Kidney (tissue), 14 donors: Measurements from ENCODE around the gene PDCD5. TPM values are rescaled to one million over a fixed set of nuclear protein-coding genes. Genes with fewer than 3 reads are reported as not detected.
A peak's percentile ranks its signal among the peaks of the same experiment; 100 is the strongest.

Experiments used
- DNase-seq, 5 donors: peaks; one replicate each; pipeline ENCODE4 v3.0.0-alpha.2; 2013 to 2020
- FAIRE-seq: peaks from 2 replicates; lab custom pipeline; 2012; peaks lifted over from hg19 to GRCh38; lab: Jason Lieb, UNC
- H3K27ac ChIP-seq, 2 donors: one replicate each; pipeline ENCODE4 v1.7.0; 2013; ENCODE audit warnings: low read depth in 2 of 2, low read length in 2 of 2, inconsistent platforms in 1 of 2
- H3K27me3 ChIP-seq: one replicate; pipeline ENCODE4 v1.7.1; 2013; ENCODE audit warnings: low read length, inconsistent platforms; ENCODE audit not compliant: control insufficient read depth, insufficient read depth
- H3K36me3 ChIP-seq, 3 donors: one replicate each; pipeline versions ENCODE4 v1.7.0 to v1.7.1; 2013; ENCODE audit warnings: low read length in 3 of 3, control low read depth in 1 of 3, inconsistent platforms in 1 of 3; ENCODE audit not compliant: insufficient read depth in 3 of 3, control insufficient read depth in 2 of 3
- H3K4me1 ChIP-seq, 3 donors: one replicate each; pipeline versions ENCODE4 v1.7.0 to v1.7.1; 2013; ENCODE audit warnings: low read length in 3 of 3, inconsistent platforms in 1 of 3, low read depth in 1 of 3; ENCODE audit not compliant: control insufficient read depth in 2 of 3, insufficient read depth in 2 of 3
- H3K4me3 ChIP-seq, 3 donors: one replicate each; pipeline versions ENCODE4 v1.7.0 to v1.8.1; 2013; ENCODE audit warnings: low read length in 3 of 3, control low read depth in 1 of 3, inconsistent platforms in 1 of 3
- H3K9ac ChIP-seq, 3 donors: one replicate each; pipeline versions ENCODE4 v1.7.0 to v1.7.1; 2013; ENCODE audit warnings: low read length in 3 of 3, control low read depth in 1 of 3, inconsistent platforms in 1 of 3
- H3K9me3 ChIP-seq, 3 donors: one replicate each; pipeline versions ENCODE4 v1.7.0 to v1.7.1; 2013; ENCODE audit warnings: low read length in 3 of 3, control low read depth in 1 of 3, inconsistent platforms in 1 of 3; ENCODE audit not compliant: control insufficient read depth in 2 of 3, insufficient read depth in 1 of 3
- CTCF ChIP-seq: IDR thresholded peaks from 3 replicates; pipeline ENCODE4 v1.5.1; 2012; ENCODE audit warnings: mild to moderate bottlenecking, moderate library complexity, borderline replicate concordance; ENCODE audit not compliant: insufficient read depth; ENCODE audit errors: extremely low read depth
- intact Hi-C: fragments of 100-400 bp; cut with DNase I; formaldehyde crosslinking; loops from one replicate; pipeline ENCODE4 v1.11.1; 2022
- polyA plus RNA-seq: library from polyadenylated mRNA; stranded (reverse); fragments of 350-450 nt; fragmentation: Illumina TruSeq; extraction: RNeasy Lipid Tissue Mini Kit (QIAGEN cat#74804); gene quantifications from one replicate; pipeline ENCODE4 v1.2.3, GENCODE V29; 2014; ENCODE audit warnings: low read depth, low replicate concordance; ENCODE audit not compliant: insufficient read depth
- total RNA-seq: library from RNA; stranded (reverse); fragmentation: NEBNext Ultra II Directional; extraction: Animal tissue kit (Norgen Biotek cat#: 25700); gene quantifications from one replicate; pipeline ENCODE4 v1.2.1, GENCODE V29; 2021
- donor health status: control.
- donor health status: control.
- donor health status: control.
- donor health status: control.
- donor health status: control.
- donor health status: DM: yes; HTN: yes; CAD: no.
- donor health status: Normal renal cell carcinoma (clear cell type).

The PDCD5 gene
- total and polyA plus RNA-seq, 2 donors from 2014 or later, result 62.6 to 116 TPM

DNA sequence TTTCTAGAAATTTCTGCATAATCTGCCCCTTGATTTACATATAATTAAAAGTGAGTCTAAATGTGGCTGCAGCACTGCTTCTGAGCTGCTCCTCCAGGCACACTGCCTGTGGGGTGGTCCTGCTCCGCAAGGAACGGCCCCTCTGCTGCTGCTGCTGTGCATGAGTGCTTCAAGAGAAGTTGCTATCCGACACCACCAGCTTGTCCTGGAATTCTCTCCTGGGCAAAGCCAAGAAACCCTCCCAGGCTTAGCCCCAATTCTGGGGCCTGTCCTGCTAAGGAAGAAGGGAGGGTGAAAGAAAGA lies 7.5 kb upstream of the PDCD5 start:
- intact Hi-C loops, result no loop called here
- DNase-seq, result no peak

DNA sequence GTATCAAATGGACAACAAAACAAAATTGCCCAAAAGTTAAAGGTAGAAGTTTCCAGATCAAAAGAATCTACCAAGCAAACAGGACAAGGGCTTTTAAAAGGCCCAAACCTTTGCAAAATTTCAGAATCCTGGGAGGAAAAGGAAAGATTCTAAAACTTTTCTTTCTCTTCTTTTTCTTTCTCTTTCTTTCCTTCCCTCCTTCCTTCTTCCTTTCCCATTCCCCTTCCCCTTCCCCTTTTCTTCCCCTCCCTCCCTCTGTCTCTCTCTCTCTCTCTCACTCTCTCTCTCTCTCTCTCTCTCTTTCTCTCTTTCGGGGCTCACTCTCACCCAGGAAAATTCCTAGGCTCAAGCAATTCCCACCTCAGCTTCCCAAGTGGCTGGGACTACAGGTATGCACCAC lies 4.2 kb upstream of the PDCD5 start:
- Histone ChIP-seq H3K27me3 (no peaks in the 10 kb centered on the region), H3K9me3 (no peaks in the 10 kb centered on the region), H3K27ac (no peak overlapping the region), H3K4me1 (peaks cover 0 to 2% (median 0%) of the 10 kb centered on the region in 3 donors), H3K4me3 (no peak overlapping the region), H3K9ac (no peak overlapping the region), H3K36me3 (no peaks in the 10 kb centered on the region)
- no peak for FAIRE-seq
- intact Hi-C loops, result no loop called here
- no peak for TF ChIP-seq CTCF
- no peak for DNase-seq

More for the DNA sequence above, 7.5 kb upstream of the PDCD5 start:
- H3K9ac ChIP-seq, result no peak overlapping the region
- H3K9me3 ChIP-seq, result no peaks in the 10 kb centered on the region
- FAIRE-seq, result no peak
- no peak overlapping the region for H3K4me3 ChIP-seq
- no peak for TF ChIP-seq CTCF
- H3K36me3 ChIP-seq, result no peaks in the 10 kb centered on the region
- H3K4me1 ChIP-seq, result no peaks in the 10 kb centered on the region
- no peaks in the 10 kb centered on the region for H3K27me3 ChIP-seq
- H3K27ac ChIP-seq, result no peak overlapping the region

- Histone ChIP-seq H3K36me3 (peaks cover 0 to 16% (median 0%) of the 10 kb centered on the region in 3 donors), H3K27me3 (no peaks in the 10 kb centered on the region), H3K9ac (peak overlapping the region in 2 of 3 donors; percentile 22 to 62), H3K4me1 (peaks cover 0 to 6% (median 0%) of the 10 kb centered on the region in 3 donors), H3K4me3 (peak overlapping the region; percentile 80 to 87 (median 86)), H3K27ac (peak overlapping the region in 1 of 2 donors; percentile 41), H3K9me3 (no peaks in the 10 kb centered on the region)
- DNase-seq, result no peak
- no peak for TF ChIP-seq CTCF
- intact Hi-C loops, result no loop called here
- FAIRE-seq, result no peak
Measured at GRCh38 chr19:32580353-32580900, 563 bp upstream of the PDCD5 start.
